Stimulated activated CD4-positive, alpha-beta T cell treated with anti-CD3 and anti-CD28 coated beads, Interleukin-2, amount 100 ng/mL, for 4 hours (primary cell): ENCODE measurements around the gene SIM2.

Experiments
- DNase-seq: peaks from one replicate; pipeline ENCODE4 v3.0.0-alpha.2; 2020; ENCODE audit warnings: low read depth

SIM2 gene

GRCh38 chr21:36700971-36701755 lies 2.2 kb downstream of the SIM2 start:
- no peak for DNase-seq

- DNase-seq, result no peak
These were observed 3.1 kb downstream of the SIM2 start for GRCh38 chr21:36701756-36702621.

GRCh38 chr21:36702622-36702968 lies 3.7 kb downstream of the SIM2 start:
- DNase-seq, result no peak

DNA sequence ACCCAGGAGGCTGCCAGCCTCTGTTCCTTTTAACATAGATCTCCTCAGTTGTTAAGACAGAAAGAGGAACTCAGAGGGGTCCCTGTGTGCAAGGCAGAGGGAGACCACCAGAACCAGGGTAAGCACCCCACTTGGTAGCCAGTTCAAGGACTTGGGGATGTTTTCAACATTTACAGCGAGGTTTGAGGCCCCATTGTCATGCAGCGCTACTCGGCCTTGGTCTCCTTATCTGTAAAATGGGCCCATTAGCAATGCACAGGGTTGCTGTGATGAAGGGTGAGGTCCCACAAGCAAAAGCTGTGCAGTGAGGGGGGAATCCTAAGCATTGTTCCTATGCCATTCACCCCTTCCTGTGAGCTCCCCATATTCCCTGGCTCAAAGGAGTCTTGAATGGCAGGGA lies 4.2 kb downstream of the SIM2 start:
- no peak for DNase-seq

DNA sequence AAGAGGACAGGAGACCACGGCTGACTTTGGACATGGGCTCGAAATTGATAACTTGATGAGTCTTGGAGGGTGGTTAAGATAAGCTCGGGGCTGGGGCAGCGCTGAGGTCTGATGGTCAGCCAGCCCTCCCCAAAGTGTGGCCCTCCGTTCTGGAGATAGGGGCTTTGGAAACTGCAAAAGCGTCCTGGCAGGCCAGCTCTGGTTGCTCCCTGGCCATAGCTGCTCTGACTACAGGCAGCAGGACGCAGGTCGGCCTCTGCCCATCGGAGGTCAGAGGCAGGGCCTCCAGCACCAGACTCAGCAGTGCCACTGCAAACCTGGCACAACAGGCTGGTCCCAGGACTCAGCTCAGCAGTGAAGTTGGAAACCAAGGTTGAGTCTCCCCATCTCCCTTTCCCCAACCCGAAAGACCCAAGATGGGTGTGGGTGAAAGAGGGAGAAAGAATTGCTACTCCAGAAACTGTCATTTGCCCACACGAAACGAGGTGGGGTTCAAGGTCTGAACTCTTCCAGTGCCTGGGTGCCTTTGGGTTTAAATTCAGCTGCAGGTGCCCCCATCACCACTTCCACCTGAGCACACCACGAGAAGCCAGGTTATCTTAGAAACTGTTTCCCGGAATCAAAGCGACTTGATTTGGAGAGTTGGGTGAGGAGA lies 4.8 kb downstream of the SIM2 start:
- no peak for DNase-seq

- no peak for DNase-seq
These were observed 5.5 kb downstream of the SIM2 start for GRCh38 chr21:36704281-36704957.

DNA sequence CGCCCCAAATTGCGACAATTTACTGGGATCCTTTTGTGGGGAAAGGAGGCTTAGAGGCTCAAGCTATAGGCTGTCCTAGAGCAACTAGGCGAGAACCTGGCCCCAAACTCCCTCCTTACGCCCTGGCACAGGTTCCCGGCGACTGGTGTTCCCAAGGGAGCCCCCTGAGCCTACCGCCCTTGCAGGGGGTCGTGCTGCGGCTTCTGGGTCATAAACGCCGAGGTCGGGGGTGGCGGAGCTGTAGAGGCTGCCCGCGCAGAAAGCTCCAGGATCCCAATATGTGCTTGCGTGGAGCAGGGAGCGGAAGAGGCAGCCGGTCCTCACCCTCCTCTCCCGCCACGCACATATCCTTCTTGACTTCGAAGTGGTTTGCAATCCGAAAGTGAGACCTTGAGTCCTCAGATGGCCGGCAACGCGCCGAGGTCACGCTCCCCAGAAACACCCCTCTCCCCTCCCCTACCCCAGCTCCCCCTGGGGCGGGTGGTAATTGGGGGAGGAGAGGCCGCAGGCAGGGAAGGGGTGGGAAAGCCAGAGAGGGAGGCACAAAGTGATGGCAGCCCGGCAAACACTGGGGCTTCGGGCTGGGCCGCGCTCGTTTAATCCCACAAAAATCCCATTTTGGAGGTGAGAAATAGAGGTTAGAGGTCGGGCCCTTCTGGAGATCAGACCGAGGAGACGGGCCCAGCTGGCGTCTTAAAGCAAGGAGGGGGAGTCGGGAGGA lies 6.2 kb downstream of the SIM2 start:
- DNase-seq, result no peak

DNA sequence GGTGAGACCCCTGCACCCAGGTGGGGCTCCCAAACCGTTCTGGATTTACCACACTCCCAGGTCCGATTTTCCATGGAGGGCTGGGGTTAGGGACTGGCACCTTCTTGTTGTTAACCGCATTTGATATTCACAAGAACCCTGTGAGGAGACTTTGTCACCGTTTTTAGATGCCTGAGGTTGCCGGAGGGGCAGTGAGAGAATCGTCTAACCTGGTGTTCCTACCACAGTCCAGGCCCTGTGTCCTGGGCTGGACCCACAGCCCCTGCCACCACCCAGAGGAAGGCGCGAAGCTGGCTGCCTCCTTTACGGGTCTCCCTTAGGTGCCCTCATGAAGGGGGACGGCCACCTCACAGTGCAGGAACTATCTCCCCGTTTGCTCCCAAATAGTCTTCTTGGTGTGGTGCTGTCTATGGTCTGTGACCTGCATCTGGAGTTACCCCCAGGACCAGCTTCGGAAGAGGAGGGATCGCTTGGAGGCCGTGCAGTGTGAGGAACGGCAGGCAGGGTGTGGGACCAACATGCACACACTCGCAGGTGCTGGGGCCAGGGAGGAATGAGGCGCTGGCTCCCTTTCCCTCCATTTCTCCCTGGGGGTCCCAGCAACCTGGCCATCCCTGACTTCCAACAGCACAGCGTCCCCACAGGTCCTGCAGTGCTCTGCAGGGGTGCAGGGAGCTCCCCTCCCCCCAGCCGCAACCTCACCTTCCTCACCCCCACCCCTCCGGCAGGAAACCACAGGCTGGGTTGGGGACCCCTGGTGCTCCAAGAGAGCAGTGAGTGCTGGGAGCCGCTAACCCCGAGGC lies 7.0 kb downstream of the SIM2 start:
- no peak for DNase-seq

- DNase-seq, result no peak
These were observed 7.6 kb downstream of the SIM2 start for GRCh38 chr21:36706482-36706852.

- DNase-seq, result no peak
These were observed 8.2 kb downstream of the SIM2 start for GRCh38 chr21:36706951-36707762.

- DNase-seq, result no peak
These were observed 8.9 kb downstream of the SIM2 start for GRCh38 chr21:36707763-36708285.

GRCh38 chr21:36708286-36709029 lies 9.5 kb downstream of the SIM2 start:
- DNase-seq, result no peak

- DNase-seq, result no peak
These were observed 10.3 kb downstream of the SIM2 start for GRCh38 chr21:36709030-36709867.

GRCh38 chr21:36709868-36710728 lies 11.2 kb downstream of the SIM2 start:
- no peak for DNase-seq

DNA sequence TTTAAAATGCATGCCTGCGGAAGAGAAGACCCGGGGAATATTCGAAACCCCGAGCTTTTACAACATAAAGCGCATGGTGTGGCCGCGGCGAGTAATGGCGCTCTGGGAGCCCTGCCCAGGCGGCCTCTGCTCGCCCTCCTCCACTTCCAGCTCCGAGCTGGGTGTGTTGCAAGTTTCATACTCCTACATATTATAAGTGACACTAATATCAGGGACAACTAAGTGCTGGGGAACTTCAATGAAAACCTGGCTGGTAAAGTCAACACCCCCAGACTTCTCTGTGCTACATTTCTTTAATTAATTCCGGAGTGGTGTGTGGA lies 11.8 kb downstream of the SIM2 start:
- DNase-seq, result no peak

- DNase-seq, result no peak
These were observed 14.8 kb downstream of the SIM2 start for GRCh38 chr21:36713746-36714145.

- no peak for DNase-seq
These were observed 17.5 kb downstream of the SIM2 start for GRCh38 chr21:36716387-36716786.
